ENCODE measurements around the gene CCDC102A. TPM values are rescaled to one million over a fixed set of nuclear protein-coding genes. Genes with fewer than 3 reads are reported as not detected.

The CCDC102A gene
- total RNA-seq, 1 experiment from 2014 or later, result 8.1 TPM

DNA sequence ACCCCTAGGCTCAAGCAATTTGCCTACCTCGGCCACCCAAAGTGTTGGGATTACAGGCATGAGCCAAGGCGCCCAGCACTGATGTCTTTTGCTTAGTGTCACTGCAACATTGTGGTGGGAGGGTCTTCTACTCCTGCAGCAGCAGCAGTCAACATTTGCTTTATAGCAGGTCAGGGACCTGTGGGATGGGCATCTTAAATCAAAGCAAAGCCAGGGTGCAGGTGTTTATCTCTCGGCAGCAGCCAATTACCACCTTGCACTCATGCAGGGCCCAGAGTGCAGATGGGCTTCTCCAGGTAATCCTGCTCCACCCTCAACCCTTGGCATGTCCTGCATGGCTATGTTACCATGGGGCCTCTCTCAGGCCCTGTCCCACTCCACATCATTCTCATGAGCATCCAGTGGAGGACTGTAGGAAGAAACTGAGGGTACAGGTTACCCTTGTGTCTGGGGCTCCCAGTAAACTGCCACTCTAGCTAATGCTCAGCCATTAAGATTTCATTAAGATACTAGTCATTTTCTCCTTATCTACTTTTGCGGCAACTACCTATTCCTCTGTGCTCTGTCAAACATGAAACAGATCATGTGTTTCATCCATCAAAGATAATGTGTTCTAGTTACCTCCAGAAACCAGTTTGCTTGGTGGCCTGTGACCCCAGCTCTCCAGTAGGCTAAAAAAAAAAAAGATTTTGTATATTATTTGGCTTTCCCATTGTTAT is 22.9 kb upstream of the CCDC102A start:
- Histone ChIP-seq H3K79me2 (ENCODE audit: low read depth) (no peaks in the 10 kb centered on the region), H3K4me3 (no peak overlapping the region), H3K9me3 (ENCODE audit: insufficient read depth, low read depth) (no peaks in the 10 kb centered on the region), H3F3A (ENCODE audit: insufficient read depth, low read depth) (no peaks in the 10 kb centered on the region), H2AFZ (no peak overlapping the region), H3K9me2 (ENCODE audit: insufficient read depth) (no peaks in the 10 kb centered on the region), H3K4me1 (replicated peaks; ENCODE audit: insufficient read depth) (peaks cover 9% of the 10 kb centered on the region; the same call in 1 of the 2 replicates), H3K27ac (no peak overlapping the region), H3K27me3 (ENCODE audit: insufficient read depth, low read depth) (0 out of 2 replicates have a peak, but pooled peaks cover 6% of the 10 kb centered on the region), H3K36me3 (ENCODE audit: low read depth) (no peaks in the 10 kb centered on the region), H3K4me2 (no peak overlapping the region), H4K20me1 (ENCODE audit: insufficient read depth) (no peaks in the 10 kb centered on the region)
- ChIA-PET POLR2A (ENCODE audit: unreplicated experiment) (no interaction called here), CTCF (no interaction called here)
- TF ChIP-seq EZH2 (IDR thresholded peaks at IDR 0.05; ENCODE audit: low read depth), result no peak
- TF ChIP-seq, protein P1, sequence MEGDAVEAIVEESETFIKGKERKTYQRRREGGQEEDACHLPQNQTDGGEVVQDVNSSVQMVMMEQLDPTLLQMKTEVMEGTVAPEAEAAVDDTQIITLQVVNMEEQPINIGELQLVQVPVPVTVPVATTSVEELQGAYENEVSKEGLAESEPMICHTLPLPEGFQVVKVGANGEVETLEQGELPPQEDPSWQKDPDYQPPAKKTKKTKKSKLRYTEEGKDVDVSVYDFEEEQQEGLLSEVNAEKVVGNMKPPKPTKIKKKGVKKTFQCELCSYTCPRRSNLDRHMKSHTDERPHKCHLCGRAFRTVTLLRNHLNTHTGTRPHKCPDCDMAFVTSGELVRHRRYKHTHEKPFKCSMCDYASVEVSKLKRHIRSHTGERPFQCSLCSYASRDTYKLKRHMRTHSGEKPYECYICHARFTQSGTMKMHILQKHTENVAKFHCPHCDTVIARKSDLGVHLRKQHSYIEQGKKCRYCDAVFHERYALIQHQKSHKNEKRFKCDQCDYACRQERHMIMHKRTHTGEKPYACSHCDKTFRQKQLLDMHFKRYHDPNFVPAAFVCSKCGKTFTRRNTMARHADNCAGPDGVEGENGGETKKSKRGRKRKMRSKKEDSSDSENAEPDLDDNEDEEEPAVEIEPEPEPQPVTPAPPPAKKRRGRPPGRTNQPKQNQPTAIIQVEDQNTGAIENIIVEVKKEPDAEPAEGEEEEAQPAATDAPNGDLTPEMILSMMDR (conservative IDR thresholded peaks at IDR 0.05), result no peak
- no TSS peak for BruUV-seq (replicated peaks)
- DNase-seq, result no peak
- intact Hi-C loops (cut with micrococcal nuclease; ENCODE audit: unreplicated experiment), result no loop called here

DNA sequence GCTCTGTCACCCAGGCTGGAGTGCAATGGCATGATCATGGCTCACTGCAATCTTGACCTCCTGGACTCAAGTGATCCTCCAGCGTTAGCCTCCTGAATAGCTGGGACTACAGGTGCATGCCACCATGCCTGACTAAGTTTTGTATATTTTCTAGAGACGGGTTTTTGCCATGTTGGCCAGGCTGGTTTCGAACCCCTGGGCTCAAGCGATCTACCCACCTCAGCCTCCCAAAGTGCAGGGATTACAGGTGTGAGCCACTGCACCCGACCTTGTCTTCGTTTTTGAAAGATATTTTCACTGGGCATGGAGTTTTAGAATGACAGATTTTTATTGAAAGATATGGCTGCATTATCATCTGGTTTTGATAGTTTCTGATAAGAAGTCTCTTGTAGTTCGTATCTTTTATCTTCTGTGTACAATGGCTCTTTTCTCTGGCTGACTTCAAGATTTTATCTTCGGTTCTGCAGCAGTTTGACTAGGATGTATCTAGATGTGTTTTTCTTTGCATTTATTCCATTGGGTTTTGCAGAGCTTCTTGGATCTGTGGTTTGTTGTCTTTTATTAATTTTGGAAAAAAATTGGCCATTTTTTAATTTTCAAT is 20.7 kb upstream of the CCDC102A start:
- H3K9me3 ChIP-seq (ENCODE audit: insufficient read depth, low read depth), result no peaks in the 10 kb centered on the region
- no TSS peak for BruUV-seq (replicated peaks)
- 0 out of 2 replicates have a peak, but pooled peaks cover 6% of the 10 kb centered on the region for H3K27me3 ChIP-seq (ENCODE audit: insufficient read depth, low read depth)
- TF ChIP-seq, protein P1 (conservative IDR thresholded peaks at IDR 0.05), result no peak
- H4K20me1 ChIP-seq (ENCODE audit: insufficient read depth), result no peaks in the 10 kb centered on the region
- no peaks in the 10 kb centered on the region for H3F3A ChIP-seq (ENCODE audit: insufficient read depth, low read depth)
- no peak for DNase-seq
- H3K9me2 ChIP-seq (ENCODE audit: insufficient read depth), result no peaks in the 10 kb centered on the region
- intact Hi-C loops (cut with micrococcal nuclease; ENCODE audit: unreplicated experiment), result no loop called here
- H3K4me2 ChIP-seq, result no peak overlapping the region
- ChIA-PET CTCF (no interaction called here), POLR2A (ENCODE audit: unreplicated experiment) (no interaction called here)
- H3K36me3 ChIP-seq (ENCODE audit: low read depth), result no peaks in the 10 kb centered on the region
- no peak overlapping the region for H2AFZ ChIP-seq
- H3K4me3 ChIP-seq, result no peak overlapping the region
- H3K27ac ChIP-seq, result no peak overlapping the region
- no peaks in the 10 kb centered on the region for H3K79me2 ChIP-seq (ENCODE audit: low read depth)
- no peaks in the 10 kb centered on the region for H3K4me1 ChIP-seq (replicated peaks; ENCODE audit: insufficient read depth)

DNA sequence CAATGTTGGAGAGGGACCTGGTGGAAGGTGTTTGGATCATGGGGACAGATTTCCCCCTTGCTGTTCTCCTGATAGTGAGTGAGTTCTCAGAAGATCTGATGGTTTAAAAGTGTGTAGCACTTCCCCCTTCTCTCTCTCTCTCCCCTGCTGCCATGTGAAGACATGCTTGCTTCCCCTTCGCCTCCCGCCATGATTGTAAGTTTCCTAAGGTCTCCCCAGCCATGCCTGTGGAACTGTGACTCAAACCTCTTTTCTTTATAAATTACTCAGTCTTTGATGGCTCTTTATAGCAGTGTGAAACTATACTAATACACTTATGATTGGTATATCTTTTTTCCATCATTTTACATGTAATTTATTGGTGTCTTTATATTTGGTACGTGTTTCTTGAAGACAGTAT is 19.5 kb upstream of the CCDC102A start:
- H3K4me2 ChIP-seq, result no peak overlapping the region
- no peaks in the 10 kb centered on the region for H3F3A ChIP-seq (ENCODE audit: insufficient read depth, low read depth)
- H3K4me3 ChIP-seq, result no peak overlapping the region
- no peak for DNase-seq
- BruUV-seq (replicated peaks), result no TSS peak
- H2AFZ ChIP-seq, result no peak overlapping the region
- TF ChIP-seq, protein P1 (conservative IDR thresholded peaks at IDR 0.05), result no peak
- TF ChIP-seq EZH2 (IDR thresholded peaks at IDR 0.05; ENCODE audit: low read depth), result no peak
- H3K9me3 ChIP-seq (ENCODE audit: insufficient read depth, low read depth), result no peaks in the 10 kb centered on the region
- H3K27me3 ChIP-seq (ENCODE audit: insufficient read depth, low read depth), result peaks cover 7% of the 10 kb centered on the region; the same call in 1 of the 2 replicates
- H3K36me3 ChIP-seq (ENCODE audit: low read depth), result no peaks in the 10 kb centered on the region
- no peaks in the 10 kb centered on the region for H3K4me1 ChIP-seq (replicated peaks; ENCODE audit: insufficient read depth)
- POLR2A ChIA-PET (ENCODE audit: unreplicated experiment), result no interaction called here
- no peaks in the 10 kb centered on the region for H3K79me2 ChIP-seq (ENCODE audit: low read depth)
- intact Hi-C loops (cut with micrococcal nuclease; ENCODE audit: unreplicated experiment), result no loop called here
- no peak overlapping the region for H3K27ac ChIP-seq
- CTCF ChIA-PET, result no interaction called here
- H4K20me1 ChIP-seq (ENCODE audit: insufficient read depth), result no peaks in the 10 kb centered on the region
- H3K9me2 ChIP-seq (ENCODE audit: insufficient read depth), result no peaks in the 10 kb centered on the region
